GM13977 (cell line): ENCODE data around the gene RPL13.

Source experiments
- DNase-seq: peaks from one replicate; pipeline ENCODE4 v3.0.0; 2012; ENCODE audit warnings: low spot score
- CTCF ChIP-seq: IDR thresholded peaks from 2 replicates; pipeline ENCODE4 v1.5.1; 2012; ENCODE audit warnings: mild to moderate bottlenecking, control low read depth; ENCODE audit not compliant: insufficient read depth; ENCODE audit errors: extremely low read depth, missing control alignments
- in situ Hi-C: fragments of 300-500 bp; cut with MboI; formaldehyde crosslinking; loops from one replicate; pipeline ENCODE4 v1.12.0; 2022; ENCODE audit warnings: low sequenced_read_pairs, low pct_unique_long_range_greater_than_20kb, mixed read lengths, inconsistent platforms; ENCODE audit not compliant: unreplicated experiment

The RPL13 gene

GRCh38 chr16:89552913-89553312 is 7.6 kb upstream of the RPL13 start:
- no peak for DNase-seq
- TF ChIP-seq CTCF: no peak
- in situ Hi-C loops: no loop called here

GRCh38 chr16:89553733-89554132 is 6.7 kb upstream of the RPL13 start:
- TF ChIP-seq CTCF: no peak
- in situ Hi-C loops: no loop called here
- DNase-seq: no peak

- in situ Hi-C loops: no loop called here
- no peak for TF ChIP-seq CTCF
Observed at GRCh38 chr16:89554343-89554742, 6.1 kb upstream of the RPL13 start.

GRCh38 chr16:89555265-89555664 is 5.2 kb upstream of the RPL13 start:
- no peak for TF ChIP-seq CTCF
- in situ Hi-C loops: no loop called here

More at GRCh38 chr16:89554343-89554742, 6.1 kb upstream of the RPL13 start:
- DNase-seq: no peak

GRCh38 chr16:89555780-89556179 is 4.7 kb upstream of the RPL13 start:
- in situ Hi-C loops: no loop called here
- no peak for DNase-seq
- no peak for TF ChIP-seq CTCF

More at GRCh38 chr16:89555265-89555664, 5.2 kb upstream of the RPL13 start:
- no peak for DNase-seq

GRCh38 chr16:89556750-89557689 is 3.5 kb upstream of the RPL13 start:
- peak; percentile 81 for TF ChIP-seq CTCF
- in situ Hi-C loops: no loop called here
- DNase-seq: peak; percentile 84
